OCI-LY7 (cell line): ENCODE data around the gene TMEM165. TPM values are rescaled to one million over a fixed set of nuclear protein-coding genes. Genes with fewer than 3 reads are reported as not detected.

Source experiments
- BruUV-seq: library from RNA; stranded (reverse); fragments of 400-500 nt; replicated peaks from 2 replicates; lab custom pipeline; 2021; lab: Mats Ljungman, UMichigan
- CTCF ChIA-PET: fragments of 300-600 bp; sonication (Branson Sonifier 250); formaldehyde crosslinking; loops from one replicate; lab custom pipeline; 2022; ENCODE audit warnings: antibody characterized with exemption; ENCODE audit not compliant: unreplicated experiment; lab: Charles Lee
- POLR2A ChIA-PET: fragments of 300-600 bp; sonication (Branson Sonifier 250); formaldehyde crosslinking; loops from one replicate; lab custom pipeline; 2022; ENCODE audit warnings: antibody characterized with exemption; lab: Charles Lee
- DNase-seq: peaks from one replicate; pipeline ENCODE4 v3.0.0-alpha.2; 2015; ENCODE audit warnings: low spot score
- H2AFZ ChIP-seq: fragments of 200-600 bp; sonication (generic), shearing (Covaris generic); 2 replicates; pipeline ENCODE4 v1.6.1; 2014; ENCODE audit warnings: mild to moderate bottlenecking, antibody characterized with exemption, low read length, moderate library complexity
- H3K27ac ChIP-seq: fragments of 200-600 bp; sonication (generic); 2 replicates; pipeline ENCODE4 v1.5.1; 2014; ENCODE audit warnings: mixed run types, low read depth, mild to moderate bottlenecking, moderate library complexity, low read length, inconsistent platforms; ENCODE audit not compliant: poor library complexity, severe bottlenecking
- H3K36me3 ChIP-seq: fragments of 200-600 bp; sonication (generic); 2 replicates; pipeline ENCODE4 v1.6.1; 2014; ENCODE audit warnings: mild to moderate bottlenecking, antibody characterized with exemption, low read length, moderate library complexity, mixed read lengths; ENCODE audit not compliant: insufficient read depth
- H3K4me1 ChIP-seq: fragments of 200-600 bp; sonication (generic); 2 replicates; pipeline ENCODE4 v1.5.1; 2014; ENCODE audit warnings: mild to moderate bottlenecking, low read length; ENCODE audit not compliant: insufficient read depth, poor library complexity, severe bottlenecking
- H3K4me2 ChIP-seq: fragments of 200-600 bp; sonication (generic); 2 replicates; pipeline ENCODE4 v1.6.1; 2014; ENCODE audit warnings: mild to moderate bottlenecking, low read length
- H3K4me3 ChIP-seq: fragments of 200-600 bp; sonication (generic); 2 replicates; pipeline ENCODE4 v1.5.1; 2014; ENCODE audit warnings: mild to moderate bottlenecking, low read depth, low read length; ENCODE audit not compliant: poor library complexity, severe bottlenecking
- H3K79me2 ChIP-seq: fragments of 200-600 bp; sonication (generic); 2 replicates; pipeline ENCODE4 v1.6.1; 2016; ENCODE audit warnings: low read depth, mild to moderate bottlenecking, low read length, moderate library complexity, mixed read lengths; ENCODE audit not compliant: insufficient read depth
- H3K9me2 ChIP-seq: fragments of 200-600 bp; sonication (generic); 2 replicates; pipeline ENCODE4 v1.6.1; 2016; ENCODE audit warnings: mild to moderate bottlenecking, low read length, mixed read lengths; ENCODE audit not compliant: insufficient read depth
- H3K9me3 ChIP-seq: fragments of 200-600 bp; sonication (generic); 2 replicates; pipeline ENCODE4 v1.6.1; 2014; ENCODE audit warnings: mild to moderate bottlenecking, mixed run types, low read length, mixed read lengths
- H4K20me1 ChIP-seq: fragments of 200-600 bp; sonication (generic); 2 replicates; pipeline ENCODE4 v1.6.1; 2014; ENCODE audit warnings: mild to moderate bottlenecking, antibody characterized with exemption, low read length, moderate library complexity, mixed read lengths; ENCODE audit not compliant: insufficient read depth
- CTCF ChIP-seq: fragments of 200-600 bp; sonication (generic); conservative IDR thresholded peaks from 2 replicates; pipeline ENCODE4 v1.5.1; 2014; ENCODE audit warnings: mild to moderate bottlenecking, antibody characterized with exemption, low read length, moderate library complexity, mixed read lengths
- EZH2phosphoT487 ChIP-seq: fragments of 200-600 bp; sonication (generic); IDR thresholded peaks from 2 replicates; pipeline ENCODE4 v1.6.1; 2018; ENCODE audit warnings: low read depth, borderline replicate concordance, mild to moderate bottlenecking, mixed run types, antibody characterized with exemption, low read length, moderate library complexity, mixed read lengths
- intact Hi-C: fragments of 100-400 bp; cut with micrococcal nuclease; formaldehyde crosslinking; loops from one replicate; pipeline ENCODE4 v1.10.0; 2022; ENCODE audit not compliant: unreplicated experiment
- total RNA-seq, 2 experiments: library from RNA; depleted of rRNA in 1 of 2; stranded (reverse); fragments of >200 nt in 1 of 2; shearing (Covaris generic) in 1 of 2; gene quantifications; 2 replicates each; pipeline ENCODE4 v1.2.3, GENCODE V29; 2014 to 2022

Gene TMEM165
- total RNA-seq, 2 experiments from 2014 or later = 70.8 to 86.1 TPM

DNA sequence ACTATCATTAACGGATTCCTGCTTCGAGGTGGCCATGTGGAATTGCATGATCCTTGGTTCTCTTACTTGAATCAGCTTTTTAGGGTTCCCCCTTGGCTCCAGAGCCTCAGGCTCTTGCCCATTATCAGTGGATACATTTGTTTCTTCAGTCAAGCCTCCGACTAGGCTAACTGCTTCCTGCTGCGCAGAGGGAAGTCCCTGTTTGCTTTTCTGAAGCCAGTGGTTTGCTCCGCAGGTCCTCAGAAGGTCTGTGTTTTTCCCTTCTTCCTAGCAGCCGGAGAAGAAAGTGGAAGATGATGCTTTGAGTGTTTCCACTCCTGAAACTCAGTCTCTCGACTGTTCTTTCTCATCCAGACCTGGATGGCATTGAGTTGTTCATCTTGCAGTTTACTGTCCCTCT lies 29.1 kb upstream of the TMEM165 start:
- DNase-seq = no peak
- Histone ChIP-seq H3K36me3 (no peaks in the 10 kb centered on the region), H3K9me3 (no peaks in the 10 kb centered on the region), H3K4me3 (no peak overlapping the region), H3K27ac (no peak overlapping the region), H3K4me1 (peaks cover 6% of the 10 kb centered on the region), H3K9me2 (no peaks in the 10 kb centered on the region), H2AFZ (no peak overlapping the region), H3K4me2 (no peak overlapping the region), H4K20me1 (no peaks in the 10 kb centered on the region), H3K79me2 (no peaks in the 10 kb centered on the region)
- POLR2A ChIA-PET = interaction anchor here (1.6 to 3.1 kb wide), 2 partner anchors 26 to 28 kb away, joined by 5 to 10 read pairs; partner anchors contain the start of gene TMEM165
- TF ChIP-seq EZH2phosphoT487 (no peak), CTCF (no peak)
- intact Hi-C loops = no loop called here
- CTCF ChIA-PET = no interaction called here
- no TSS peak for BruUV-seq

DNA sequence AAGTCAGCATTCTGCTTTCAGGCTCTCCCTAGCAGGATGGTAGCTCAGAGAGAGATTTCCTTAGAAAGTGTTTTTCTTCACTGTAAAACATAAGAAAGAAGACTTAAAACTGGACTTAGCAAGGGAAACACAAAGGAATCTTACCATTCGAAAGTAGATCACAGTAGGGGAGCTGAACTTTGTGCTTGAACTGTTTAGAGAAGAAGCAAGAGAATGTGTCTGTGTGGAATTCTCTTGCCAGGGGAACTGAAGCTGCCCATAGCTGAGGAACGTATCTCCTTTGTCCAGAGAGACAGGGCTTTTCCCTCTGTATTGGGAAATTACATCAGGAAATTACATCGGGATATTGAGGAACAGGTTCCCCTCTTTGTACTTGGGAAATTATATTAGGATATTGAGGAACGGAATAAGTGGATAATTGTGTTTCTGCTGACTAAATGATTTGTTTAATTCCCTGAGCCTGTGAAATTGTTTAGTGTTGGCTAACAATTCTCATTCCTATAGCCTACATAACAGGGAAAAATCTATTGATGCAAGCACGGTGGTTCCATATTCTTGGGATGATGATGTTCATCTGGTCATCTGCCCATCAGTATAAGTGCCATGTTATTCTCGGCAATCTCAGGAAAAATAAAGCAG lies 28.6 kb upstream of the TMEM165 start:
- Histone ChIP-seq H2AFZ (no peak overlapping the region), H3K4me3 (no peak overlapping the region), H3K79me2 (no peaks in the 10 kb centered on the region), H3K4me2 (no peak overlapping the region), H3K4me1 (peaks cover 6% of the 10 kb centered on the region), H3K9me3 (no peaks in the 10 kb centered on the region), H4K20me1 (no peaks in the 10 kb centered on the region), H3K36me3 (no peaks in the 10 kb centered on the region), H3K9me2 (no peaks in the 10 kb centered on the region), H3K27ac (no peak overlapping the region)
- CTCF ChIA-PET = no interaction called here
- BruUV-seq = no TSS peak
- POLR2A ChIA-PET = interaction anchor here (3.1 kb wide), 1 partner anchor 28 kb away, joined by 10 read pairs; the partner anchor contains the start of gene TMEM165
- no peak for DNase-seq
- TF ChIP-seq EZH2phosphoT487 = no peak
- no peak for TF ChIP-seq CTCF
- intact Hi-C loops = no loop called here

DNA sequence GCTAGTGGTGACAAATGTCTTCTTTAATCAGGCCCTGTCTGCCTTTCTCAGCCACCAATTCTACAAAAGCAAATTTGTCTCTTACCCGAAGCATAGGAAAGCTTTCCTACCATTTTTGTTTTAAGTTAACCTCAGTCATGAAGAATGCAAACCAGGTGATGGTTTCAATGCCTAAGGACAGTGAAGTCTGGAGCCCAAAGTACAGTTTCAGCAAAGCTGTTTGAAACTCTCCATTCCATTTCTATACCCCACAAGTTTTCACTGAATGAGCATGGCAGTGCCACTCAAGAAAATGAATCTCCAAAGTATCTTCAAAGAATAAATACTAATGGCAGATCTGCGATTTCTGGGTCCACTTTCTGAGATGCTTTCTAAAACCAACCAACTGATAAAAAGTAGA lies 25.8 kb upstream of the TMEM165 start:
- no peak overlapping the region for H3K4me3 ChIP-seq
- CTCF ChIA-PET = no interaction called here
- H3K36me3 ChIP-seq = no peaks in the 10 kb centered on the region
- no peaks in the 10 kb centered on the region for H3K9me3 ChIP-seq
- no peak for TF ChIP-seq CTCF
- TF ChIP-seq EZH2phosphoT487 = no peak
- no peak overlapping the region for H3K4me2 ChIP-seq
- BruUV-seq = no TSS peak
- POLR2A ChIA-PET = interaction anchor here (1.5 kb wide), 1 partner anchor 25 kb away, joined by 3 read pairs; no protein-coding TSS in a partner anchor
- H4K20me1 ChIP-seq = no peaks in the 10 kb centered on the region
- H3K4me1 ChIP-seq = no peaks in the 10 kb centered on the region
- intact Hi-C loops = no loop called here
- no peaks in the 10 kb centered on the region for H3K79me2 ChIP-seq
- H2AFZ ChIP-seq = no peak overlapping the region
- no peaks in the 10 kb centered on the region for H3K9me2 ChIP-seq
- no peak overlapping the region for H3K27ac ChIP-seq
- no peak for DNase-seq
